Measurements from ENCODE around the gene MS4A5.

GRCh38 chr11:60469723-60470122 is 40.4 kb downstream of the MS4A5 start:
- TF ChIP-seq CTCF (IDR thresholded peaks at IDR 0.05) (no peak), EZH2phosphoT487 (IDR thresholded peaks at IDR 0.05) (no peak)
